Astrocyte (in vitro differentiated cells and primary cell): ENCODE data around the gene KLF2. TPM values are rescaled to one million over a fixed set of nuclear protein-coding genes. Genes with fewer than 3 reads are reported as not detected.

Experiments
- DNase-seq: peaks from one replicate; pipeline ENCODE4 v3.0.0-alpha.2; 2010; ENCODE audit warnings: low read depth
- FAIRE-seq: peaks from 2 replicates; lab custom pipeline; 2011; peaks lifted over from hg19 to GRCh38; lab: Jason Lieb, UNC
- H2AFZ ChIP-seq: 2 replicates; pipeline ENCODE4 v1.6.0; 2012; ENCODE audit warnings: low read depth, low read length, inconsistent platforms
- H3K27ac ChIP-seq: 2 replicates; pipeline ENCODE4 v1.5.1; 2011; ENCODE audit warnings: low read depth, low read length, inconsistent platforms
- H3K27me3 ChIP-seq: 2 replicates; pipeline ENCODE4 v1.6.0; 2011; ENCODE audit warnings: low read length, inconsistent platforms; ENCODE audit not compliant: insufficient read depth
- H3K36me3 ChIP-seq: 2 replicates; pipeline ENCODE4 v1.5.1; 2011; ENCODE audit warnings: low read length, inconsistent platforms; ENCODE audit not compliant: insufficient read depth
- H3K4me1 ChIP-seq: 2 replicates; pipeline ENCODE4 v1.5.1; 2011; ENCODE audit warnings: low read length, inconsistent platforms; ENCODE audit not compliant: insufficient read depth
- H3K4me2 ChIP-seq: 2 replicates; pipeline ENCODE4 v1.6.0; 2012; ENCODE audit warnings: low read length, inconsistent platforms
- H3K4me3 ChIP-seq: 2 replicates; pipeline ENCODE4 v1.5.1; 2011; ENCODE audit warnings: low read depth, mild to moderate bottlenecking, low read length, inconsistent platforms; ENCODE audit not compliant: insufficient read depth
- H3K79me2 ChIP-seq: 2 replicates; pipeline ENCODE4 v1.6.0; 2012; ENCODE audit warnings: mild to moderate bottlenecking, low read length, inconsistent platforms; ENCODE audit not compliant: insufficient read depth
- H3K9ac ChIP-seq: 2 replicates; pipeline ENCODE4 v1.6.0; 2012; ENCODE audit warnings: mild to moderate bottlenecking, low read length, inconsistent platforms
- H3K9me3 ChIP-seq: 2 replicates; pipeline ENCODE4 v1.5.1; 2012; ENCODE audit warnings: low read depth, mild to moderate bottlenecking, low read length, inconsistent platforms; ENCODE audit not compliant: insufficient read depth
- H4K20me1 ChIP-seq: 2 replicates; pipeline ENCODE4 v1.6.0; 2012; ENCODE audit warnings: low read length, inconsistent platforms; ENCODE audit not compliant: insufficient read depth
- H3K27ac Mint-ChIP-seq: one replicate; pipeline ENCODE4 v1.8.0; 2021; ENCODE audit warnings: mild to moderate bottlenecking, mixed read lengths; ENCODE audit not compliant: unreplicated experiment
- H3K27me3 Mint-ChIP-seq: one replicate; pipeline ENCODE4 v1.8.0; 2021; ENCODE audit warnings: low read depth, mixed read lengths; ENCODE audit not compliant: unreplicated experiment
- H3K36me3 Mint-ChIP-seq: one replicate; pipeline ENCODE4 v1.8.0; 2021; ENCODE audit warnings: low read depth, mixed read lengths; ENCODE audit not compliant: unreplicated experiment
- H3K4me1 Mint-ChIP-seq: one replicate; pipeline ENCODE4 v1.8.0; 2021; ENCODE audit warnings: low read depth, mixed read lengths; ENCODE audit not compliant: unreplicated experiment
- H3K4me3 Mint-ChIP-seq: one replicate; pipeline ENCODE4 v1.8.0; 2021; ENCODE audit warnings: mild to moderate bottlenecking, moderate library complexity, mixed read lengths; ENCODE audit not compliant: unreplicated experiment
- H3K9me3 Mint-ChIP-seq: one replicate; pipeline ENCODE4 v1.8.0; 2021; ENCODE audit warnings: mild to moderate bottlenecking, mixed read lengths; ENCODE audit not compliant: unreplicated experiment
- EZH2 ChIP-seq: IDR thresholded peaks from 2 replicates; pipeline ENCODE4 v1.6.1; 2012; ENCODE audit warnings: mild to moderate bottlenecking, low read length, inconsistent platforms; ENCODE audit not compliant: insufficient read depth
- total RNA-seq: library from RNA; stranded (reverse); gene quantifications from 2 replicates; pipeline ENCODE4 v1.2.1, GENCODE V29; 2021
- TF ChIP-seq, protein P1 (sequence below): IDR thresholded peaks from 2 replicates; pipeline ENCODE4 v1.5.1; 2011; ENCODE audit warnings: low read depth, mild to moderate bottlenecking, inconsistent platforms, low read length, moderate library complexity; ENCODE audit not compliant: insufficient read depth

Gene KLF2
- total RNA-seq, 1 donor from 2014 or later: 1.9 TPM

DNA sequence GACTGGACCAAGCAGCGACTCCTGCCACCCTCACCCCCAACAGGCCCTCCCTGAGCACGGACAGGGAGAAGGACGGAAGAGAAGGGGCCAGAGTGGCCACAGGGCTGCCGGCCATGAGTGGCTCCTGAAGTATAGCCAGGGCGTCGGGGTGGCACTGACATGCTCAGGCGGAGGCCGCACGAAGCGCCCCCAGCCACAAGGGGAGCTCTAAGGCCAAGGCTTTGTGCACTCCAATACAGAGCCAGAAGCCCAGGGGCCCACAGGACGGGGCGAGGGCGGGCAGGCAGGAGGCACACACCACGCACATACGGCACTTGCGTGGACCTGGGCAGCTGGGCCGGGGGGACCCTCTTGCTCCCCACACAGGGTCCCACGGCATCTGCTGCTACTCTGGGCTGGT lies 52.0 kb downstream of the KLF2 start:
- TF ChIP-seq, protein P1, sequence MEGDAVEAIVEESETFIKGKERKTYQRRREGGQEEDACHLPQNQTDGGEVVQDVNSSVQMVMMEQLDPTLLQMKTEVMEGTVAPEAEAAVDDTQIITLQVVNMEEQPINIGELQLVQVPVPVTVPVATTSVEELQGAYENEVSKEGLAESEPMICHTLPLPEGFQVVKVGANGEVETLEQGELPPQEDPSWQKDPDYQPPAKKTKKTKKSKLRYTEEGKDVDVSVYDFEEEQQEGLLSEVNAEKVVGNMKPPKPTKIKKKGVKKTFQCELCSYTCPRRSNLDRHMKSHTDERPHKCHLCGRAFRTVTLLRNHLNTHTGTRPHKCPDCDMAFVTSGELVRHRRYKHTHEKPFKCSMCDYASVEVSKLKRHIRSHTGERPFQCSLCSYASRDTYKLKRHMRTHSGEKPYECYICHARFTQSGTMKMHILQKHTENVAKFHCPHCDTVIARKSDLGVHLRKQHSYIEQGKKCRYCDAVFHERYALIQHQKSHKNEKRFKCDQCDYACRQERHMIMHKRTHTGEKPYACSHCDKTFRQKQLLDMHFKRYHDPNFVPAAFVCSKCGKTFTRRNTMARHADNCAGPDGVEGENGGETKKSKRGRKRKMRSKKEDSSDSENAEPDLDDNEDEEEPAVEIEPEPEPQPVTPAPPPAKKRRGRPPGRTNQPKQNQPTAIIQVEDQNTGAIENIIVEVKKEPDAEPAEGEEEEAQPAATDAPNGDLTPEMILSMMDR: no peak
- TF ChIP-seq EZH2: no peak
- no peak overlapping the region for H3K9ac ChIP-seq
- Mint-ChIP-seq H3K27ac (no peak overlapping the region), H3K4me1 (peaks cover 8% of the 10 kb centered on the region), H3K27me3 (no peaks in the 10 kb centered on the region), H3K4me3 (no peak overlapping the region), H3K9me3 (no peaks in the 10 kb centered on the region), H3K36me3 (peaks cover 22% of the 10 kb centered on the region)
- peaks cover 3% of the 10 kb centered on the region for H3K36me3 ChIP-seq
- H2AFZ ChIP-seq: no peak overlapping the region
- peaks cover 8% of the 10 kb centered on the region for H3K4me1 ChIP-seq
- no peaks in the 10 kb centered on the region for H3K79me2 ChIP-seq
- H4K20me1 ChIP-seq: peaks cover 45% of the 10 kb centered on the region
- H3K4me3 ChIP-seq: no peak overlapping the region
- no peak overlapping the region for H3K4me2 ChIP-seq
- no peak overlapping the region for H3K27ac ChIP-seq
- no peak for FAIRE-seq
- H3K9me3 ChIP-seq: no peaks in the 10 kb centered on the region
- H3K27me3 ChIP-seq: no peaks in the 10 kb centered on the region
- DNase-seq: no peak

DNA sequence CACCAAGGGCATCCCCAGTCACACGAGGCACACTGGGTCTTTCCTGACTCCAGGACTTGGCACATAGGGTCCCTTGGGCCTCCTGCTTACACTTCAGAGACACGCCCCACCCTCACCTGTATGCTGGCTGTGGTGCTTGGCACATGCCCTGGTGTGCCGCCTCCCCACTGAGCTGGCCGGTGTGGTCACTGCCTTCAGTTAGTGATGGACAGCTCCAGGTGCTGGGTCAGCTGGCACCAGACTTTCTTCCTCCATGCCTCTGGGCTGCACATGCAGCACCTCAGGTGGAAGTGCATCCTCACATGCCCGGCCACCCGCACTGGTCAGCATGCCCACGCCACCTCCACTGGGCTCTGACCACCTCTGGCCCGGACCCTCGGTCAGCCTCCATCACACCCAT lies 52.9 kb downstream of the KLF2 start:
- FAIRE-seq (no peak), DNase-seq (no peak)
- peaks cover 11% of the 10 kb centered on the region for H3K4me1 ChIP-seq
- Mint-ChIP-seq H3K9me3 (no peaks in the 10 kb centered on the region), H3K4me1 (peaks cover 8% of the 10 kb centered on the region), H3K36me3 (peaks cover 22% of the 10 kb centered on the region), H3K4me3 (no peak overlapping the region), H3K27me3 (no peaks in the 10 kb centered on the region), H3K27ac (no peak overlapping the region)
- no peak overlapping the region for H3K9ac ChIP-seq
- no peak overlapping the region for H3K4me3 ChIP-seq
- peaks cover 40% of the 10 kb centered on the region for H4K20me1 ChIP-seq
- TF ChIP-seq, protein P1: no peak
- TF ChIP-seq EZH2: no peak
- H3K36me3 ChIP-seq: peaks cover 3% of the 10 kb centered on the region
- H3K4me2 ChIP-seq: no peak overlapping the region
- H2AFZ ChIP-seq: no peak overlapping the region
- no peaks in the 10 kb centered on the region for H3K27me3 ChIP-seq
- H3K9me3 ChIP-seq: no peaks in the 10 kb centered on the region
- no peaks in the 10 kb centered on the region for H3K79me2 ChIP-seq
- no peak overlapping the region for H3K27ac ChIP-seq

Other genes with a start within 250 kb of the KLF2 start
- 811 and 843 TPM in 2 replicates for gene TPM4, start 248.3 kb upstream of the KLF2 start, total RNA-seq
- 80.5 and 82.8 TPM in 2 replicates for gene RAB8A, start 212.9 kb upstream of the KLF2 start, total RNA-seq
- not detected in 2 replicates for gene HSH2D, start 181.1 kb upstream of the KLF2 start, total RNA-seq
- not detected in 2 replicates for gene CIB3, start 151.3 kb upstream of the KLF2 start, total RNA-seq
- gene FAM32A, start 139.4 kb upstream of the KLF2 start, total RNA-seq: 95.4 and 106 TPM in 2 replicates
- 87.6 and 90.8 TPM in 2 replicates for gene AP1M1, start 126.9 kb upstream of the KLF2 start, total RNA-seq
- gene EPS15L1, start 147.1 kb downstream of the KLF2 start, total RNA-seq: 35.1 and 36.8 TPM in 2 replicates
- gene CALR3, start 171.3 kb downstream of the KLF2 start, total RNA-seq: not detected in 2 replicates
- 4.4 and 5.0 TPM in 2 replicates for gene C19orf44, start 171.6 kb downstream of the KLF2 start, total RNA-seq
- gene CHERP, start 217.6 kb downstream of the KLF2 start, total RNA-seq: 41.5 and 45.3 TPM in 2 replicates
- gene SLC35E1, start 247.6 kb downstream of the KLF2 start, total RNA-seq: 63.1 and 66.2 TPM in 2 replicates